HepG2 (cell line): Measurements from ENCODE around the gene ASIC3. TPM values are rescaled to one million over a fixed set of nuclear protein-coding genes. Genes with fewer than 3 reads are reported as not detected.

Experiments used
- ATAC-seq: fragments of 200-7000 bp; cut with Tn5 transposase; 3 replicates; pipeline ENCODE4 v1.9.1; 2020; ENCODE audit warnings: mild to moderate bottlenecking, moderate library complexity
- BruUV-seq: library from RNA; stranded (reverse); fragments of 400-500 nt; replicated peaks from 2 replicates; lab custom pipeline; 2021; lab: Mats Ljungman, UMichigan
- CTCF ChIA-PET: fragments of 300-600 bp; formaldehyde crosslinking; extraction: SDS; loops from one replicate; lab custom pipeline; 2021; ENCODE audit warnings: low total read pairs, inconsistent platforms, low intra/inter-chr PET ratio; lab: Yijun Ruan, JAX
- POLR2A ChIA-PET: fragments of 350-600 bp; sonication (Branson Sonifier 250); formaldehyde crosslinking; loops from one replicate; lab custom pipeline; 2020; ENCODE audit warnings: antibody characterized with exemption, inconsistent platforms; lab: Yijun Ruan, JAX
- DNase-seq: peaks from one replicate; pipeline ENCODE4 v3.0.0-alpha.2; 2015; ENCODE audit warnings: low spot score
- FAIRE-seq: peaks from 3 replicates; lab custom pipeline; 2011; peaks lifted over from hg19 to GRCh38; lab: Jason Lieb, UNC
- H2AFZ ChIP-seq: one replicate; pipeline ENCODE4 v1.6.1; 2011; ENCODE audit warnings: low read length, inconsistent platforms
- H3K27ac ChIP-seq: fragments of 300-600 bp; 3 replicates; pipeline ENCODE4 v1.8.0; 2011; ENCODE audit warnings: mixed run types, mild to moderate bottlenecking, mixed read lengths, low read length, inconsistent platforms; ENCODE audit not compliant: insufficient read depth; ENCODE audit errors: extremely low read length
- H3K27me3 ChIP-seq, 2 experiments: fragments of 200-600 bp in 1 of 2; 2 replicates in 1 of 2; 3 replicates in 1 of 2; pipeline versions ENCODE4 v1.6.0 to v1.8.0; 2011; ENCODE audit warnings: low read length in 2 of 2, mild to moderate bottlenecking in 2 of 2, moderate library complexity in 2 of 2, inconsistent platforms in 1 of 2; ENCODE audit not compliant: insufficient read depth in 2 of 2, control insufficient read depth in 1 of 2
- H3K36me3 ChIP-seq, 2 experiments: fragments of 200-600 bp in 1 of 2; replicated peaks in 1 of 2; 2 replicates in 1 of 2; 3 replicates in 1 of 2; pipeline versions ENCODE4 v1.5.1 to v1.8.0; 2011; ENCODE audit warnings: low read length in 2 of 2, inconsistent platforms in 1 of 2; ENCODE audit not compliant: insufficient read depth in 2 of 2, control insufficient read depth in 1 of 2
- H3K4me1 ChIP-seq: 2 replicates; pipeline ENCODE4 v1.5.1; 2012; ENCODE audit warnings: low read length, inconsistent platforms; ENCODE audit not compliant: insufficient read depth
- H3K4me2 ChIP-seq: 2 replicates; pipeline ENCODE4 v1.6.0; 2011; ENCODE audit warnings: low read depth, low read length, inconsistent platforms
- H3K4me3 ChIP-seq, 3 experiments: fragments of 200-600 bp in 1 of 3; sonication (generic), shearing (Covaris generic) in 1 of 3; replicated peaks in 1 of 3; 2 replicates each; pipeline ENCODE4 v1.5.1; 2011 to 2016; ENCODE audit warnings: low read length in 3 of 3, inconsistent platforms in 2 of 3, low read depth in 2 of 3, mild to moderate bottlenecking in 2 of 3, control low read depth in 1 of 3, mixed read lengths in 1 of 3; ENCODE audit not compliant: insufficient read depth in 1 of 3
- H3K79me2 ChIP-seq: one replicate; pipeline ENCODE4 v1.6.1; 2011; ENCODE audit warnings: low read length, inconsistent platforms; ENCODE audit not compliant: insufficient read depth
- H3K9ac ChIP-seq: 2 replicates; pipeline ENCODE4 v1.6.0; 2011; ENCODE audit warnings: mild to moderate bottlenecking, low read depth, low read length, inconsistent platforms; ENCODE audit not compliant: insufficient read depth
- H3K9me3 ChIP-seq: 2 replicates; pipeline ENCODE4 v1.5.1; 2012; ENCODE audit warnings: mild to moderate bottlenecking, low read length
- H4K20me1 ChIP-seq: 2 replicates; pipeline ENCODE4 v1.6.0; 2011; ENCODE audit warnings: inconsistent platforms, mild to moderate bottlenecking, low read length, moderate library complexity; ENCODE audit not compliant: insufficient read depth
- ARID4A ChIP-seq: sonication (generic); formaldehyde crosslinking; IDR thresholded peaks from 2 replicates; pipeline ENCODE4 v1.5.0; 2020; ENCODE audit warnings: mild to moderate bottlenecking, missing genetic modification reagents, borderline replicate concordance
- BHLHE40 ChIP-seq: IDR thresholded peaks from 2 replicates; pipeline ENCODE4 v1.6.1; 2011; ENCODE audit warnings: low read length, improper control_type of control experiment
- FOXM1 ChIP-seq: sonication (generic); formaldehyde crosslinking; IDR thresholded peaks from 2 replicates; pipeline ENCODE4 v1.5.0; 2020; ENCODE audit warnings: missing genetic modification reagents
- PTBP1 ChIP-seq: fragments of 200-400 bp; formaldehyde crosslinking; IDR thresholded peaks from 2 replicates; pipeline ENCODE4 v1.6.1; 2018; ENCODE audit warnings: low read length, low read depth; ENCODE audit not compliant: poor library complexity, severe bottlenecking
- ZFP36L1 ChIP-seq: sonication (generic); formaldehyde crosslinking; IDR thresholded peaks from 2 replicates; pipeline ENCODE4 v1.8.0; 2022; ENCODE audit warnings: mild to moderate bottlenecking, missing genetic modification reagents, moderate library complexity
- ZNF878 ChIP-seq: sonication (generic); formaldehyde crosslinking; IDR thresholded peaks from 2 replicates; pipeline ENCODE4 v1.8.1; 2023; ENCODE audit warnings: mild to moderate bottlenecking, missing genetic modification reagents, moderate library complexity
- WGBS: methylation state at CpG from one replicate; pipeline ENCODE4 v1.1.6; 2017; ENCODE audit warnings: low lambda C conversion rate; 5-methylcytosine and 5-hydroxymethylcytosine counted together
- in situ Hi-C: cut with HindIII; loops from 2 replicates; pipeline ENCODE4 v1.10.0; 2017; ENCODE audit warnings: low pct_unique_long_range_greater_than_20kb; ENCODE audit not compliant: extremely low pct_ligation_motif_present
- intact Hi-C: fragments of 100-400 bp; cut with micrococcal nuclease; formaldehyde crosslinking; loops from one replicate; pipeline ENCODE4 v1.10.0; 2022; ENCODE audit not compliant: unreplicated experiment
- polyA plus RNA-seq, 8 experiments: library from polyadenylated mRNA; depleted of rRNA in 3 of 8; stranded (reverse) in 7 of 8; unstranded in 1 of 8; fragments of >200 nt; fragmentation: Illumina TruSeq in 4 of 8; extraction: Trizol in 4 of 8; gene quantifications; 2 replicates each; pipeline versions ENCODE4 v1.2.1 to v1.2.3, GENCODE V29; 2011 to 2016; ENCODE audit warnings: low read depth in 4 of 8, missing spikeins in 1 of 8, mixed read lengths in 1 of 8; ENCODE audit not compliant: insufficient read depth in 1 of 8
- total RNA-seq, 5 experiments: library from RNA; depleted of rRNA; stranded (reverse); fragments of >200 nt; fragmentation: Illumina TruSeq; extraction: Trizol; gene quantifications; 2 replicates each; pipeline ENCODE4 v1.2.3, GENCODE V29; 2016; ENCODE audit warnings: low read depth in 1 of 5
- TF ChIP-seq, protein P1 (sequence below): sonication (generic); formaldehyde crosslinking; IDR thresholded peaks from 2 replicates; pipeline ENCODE4 v1.9.0; 2021; ENCODE audit warnings: missing genetic modification reagents, borderline replicate concordance

The ASIC3 gene
- total and polyA plus RNA-seq, 2 of the 13 experiments (the other 11 are each of a cell fraction or from before 2014, with no cell fraction given), result 0.51 TPM; not detected in 1

DNA sequence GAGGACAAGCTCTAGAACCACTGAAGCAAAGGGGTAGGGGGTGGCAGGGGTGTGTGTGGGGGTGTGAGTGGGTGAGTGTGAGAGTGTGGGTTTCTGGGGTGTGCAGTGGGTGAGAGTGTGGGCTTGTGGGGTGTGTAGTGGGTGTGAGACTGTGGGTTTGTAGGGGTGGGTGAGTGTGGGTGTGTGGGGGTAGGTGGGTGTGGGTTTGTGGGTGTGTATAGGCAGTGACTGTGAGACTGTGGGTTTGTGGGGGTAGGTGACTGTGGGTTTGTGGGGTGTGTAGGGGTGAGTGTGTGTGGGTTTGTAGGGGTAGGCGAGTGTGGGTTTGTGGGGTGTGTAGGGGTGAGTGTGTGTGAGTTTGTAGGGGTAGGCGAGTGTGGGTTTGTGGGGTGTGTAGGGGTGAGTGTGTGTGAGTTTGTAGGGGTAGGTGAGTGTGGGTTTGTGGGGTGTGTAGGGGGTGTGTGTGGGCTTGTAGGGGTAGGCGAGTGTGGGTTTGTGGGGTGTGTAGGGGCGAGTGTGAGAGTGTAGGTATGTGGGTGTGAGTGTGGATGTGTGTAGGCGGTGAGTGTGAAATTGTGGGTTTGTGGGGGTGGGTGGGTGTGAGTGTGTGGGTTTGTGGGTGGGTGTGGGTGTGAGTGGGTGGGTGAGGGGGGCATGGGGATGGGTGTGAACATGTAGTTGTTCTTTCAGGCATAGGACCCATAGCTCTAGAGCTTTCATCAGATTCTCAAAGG lies 48.7 kb upstream of the ASIC3 start:
- in situ Hi-C loops, result no loop called here
- intact Hi-C loops, result no loop called here
- peaks cover 24% of the 10 kb centered on the region for H3K4me1 ChIP-seq
- 58% methylated on average over 5 of the region's 5 CpGs for WGBS
- no peak overlapping the region for H2AFZ ChIP-seq
- no TSS peak for BruUV-seq
- no peak overlapping the region for H3K4me3 ChIP-seq
- no peaks in the 10 kb centered on the region for H4K20me1 ChIP-seq
- ATAC-seq (no peak), DNase-seq (no peak), FAIRE-seq (no peak)
- TF ChIP-seq, protein P1, sequence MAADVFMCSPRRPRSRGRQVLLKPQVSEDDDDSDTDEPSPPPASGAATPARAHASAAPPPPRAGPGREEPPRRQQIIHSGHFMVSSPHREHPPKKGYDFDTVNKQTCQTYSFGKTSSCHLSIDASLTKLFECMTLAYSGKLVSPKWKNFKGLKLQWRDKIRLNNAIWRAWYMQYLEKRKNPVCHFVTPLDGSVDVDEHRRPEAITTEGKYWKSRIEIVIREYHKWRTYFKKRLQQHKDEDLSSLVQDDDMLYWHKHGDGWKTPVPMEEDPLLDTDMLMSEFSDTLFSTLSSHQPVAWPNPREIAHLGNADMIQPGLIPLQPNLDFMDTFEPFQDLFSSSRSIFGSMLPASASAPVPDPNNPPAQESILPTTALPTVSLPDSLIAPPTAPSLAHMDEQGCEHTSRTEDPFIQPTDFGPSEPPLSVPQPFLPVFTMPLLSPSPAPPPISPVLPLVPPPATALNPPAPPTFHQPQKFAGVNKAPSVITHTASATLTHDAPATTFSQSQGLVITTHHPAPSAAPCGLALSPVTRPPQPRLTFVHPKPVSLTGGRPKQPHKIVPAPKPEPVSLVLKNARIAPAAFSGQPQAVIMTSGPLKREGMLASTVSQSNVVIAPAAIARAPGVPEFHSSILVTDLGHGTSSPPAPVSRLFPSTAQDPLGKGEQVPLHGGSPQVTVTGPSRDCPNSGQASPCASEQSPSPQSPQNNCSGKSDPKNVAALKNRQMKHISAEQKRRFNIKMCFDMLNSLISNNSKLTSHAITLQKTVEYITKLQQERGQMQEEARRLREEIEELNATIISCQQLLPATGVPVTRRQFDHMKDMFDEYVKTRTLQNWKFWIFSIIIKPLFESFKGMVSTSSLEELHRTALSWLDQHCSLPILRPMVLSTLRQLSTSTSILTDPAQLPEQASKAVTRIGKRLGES (CRISPR knock-in tag), result no peak
- no peak for TF ChIP-seq FOXM1 (CRISPR knock-in tag)
- no peak overlapping the region for H3K4me2 ChIP-seq
- H3K27ac ChIP-seq, result no peak overlapping the region
- no peaks in the 10 kb centered on the region for H3K36me3 ChIP-seq
- H3K9me3 ChIP-seq, result no peaks in the 10 kb centered on the region
- ChIA-PET CTCF (no interaction called here), POLR2A (no interaction called here)
- H3K79me2 ChIP-seq, result no peaks in the 10 kb centered on the region
- H3K9ac ChIP-seq, result no peak overlapping the region
- peaks cover 0 to 10% of the 10 kb centered on the region in 2 experiments; a peak in 2 of 5 replicates for H3K27me3 ChIP-seq

GRCh38 chr7:151000897-151001495 lies 47.3 kb upstream of the ASIC3 start:
- no peak overlapping the region for H3K9ac ChIP-seq
- no peak for ATAC-seq
- no peaks in the 10 kb centered on the region for H3K36me3 ChIP-seq
- 66% methylated on average over 12 of the region's 13 CpGs for WGBS
- POLR2A ChIA-PET, result no interaction called here
- FAIRE-seq, result no peak
- CTCF ChIA-PET, result no interaction called here
- H3K9me3 ChIP-seq, result no peaks in the 10 kb centered on the region
- TF ChIP-seq ARID4A (CRISPR knock-in tag), result no peak
- no peak for TF ChIP-seq ZFP36L1 (CRISPR knock-in tag)
- TF ChIP-seq ZNF878, result no peak
- no peak for TF ChIP-seq BHLHE40
- no peak for TF ChIP-seq PTBP1
- H4K20me1 ChIP-seq, result no peaks in the 10 kb centered on the region
- H2AFZ ChIP-seq, result no peak overlapping the region
- H3K79me2 ChIP-seq, result no peaks in the 10 kb centered on the region
- H3K4me2 ChIP-seq, result no peak overlapping the region
- H3K4me1 ChIP-seq, result peaks cover 33% of the 10 kb centered on the region
- intact Hi-C loops (no loop called here), in situ Hi-C loops (no loop called here)
- H3K4me3 ChIP-seq, result no peak overlapping the region
- H3K27me3 ChIP-seq, result peaks cover 0 to 8% of the 10 kb centered on the region in 2 experiments; a peak in 2 of 5 replicates
- BruUV-seq, result no TSS peak
- no peak for DNase-seq
- H3K27ac ChIP-seq, result no peak overlapping the region
